MM.1S (cell line): ENCODE results near the gene RFC5.
A peak's percentile ranks its signal among the peaks of the same experiment; 100 is the strongest.

ENCODE experiments used
- DNase-seq: peaks from one replicate; pipeline ENCODE4 v3.0.0-alpha.2; 2015
- H2AFZ ChIP-seq: fragments of 300-600 bp; sonication (generic); 2 replicates; pipeline ENCODE4 v1.6.0; 2016; ENCODE audit warnings: antibody characterized with exemption, low read length
- H3F3A ChIP-seq: fragments of 300-600 bp; sonication (generic); 2 replicates; pipeline ENCODE4 v1.6.1; 2016; ENCODE audit warnings: mild to moderate bottlenecking, antibody characterized with exemption, low read length, moderate library complexity, mixed read lengths; ENCODE audit not compliant: insufficient read depth
- H3K27ac ChIP-seq: fragments of 300-600 bp; sonication (generic); 2 replicates; pipeline ENCODE4 v1.5.1; 2016; ENCODE audit warnings: mild to moderate bottlenecking, low read length
- H3K27me3 ChIP-seq: fragments of 300-600 bp; sonication (generic); replicated peaks from 2 replicates; pipeline ENCODE4 v1.6.0; 2016; ENCODE audit warnings: low read length; ENCODE audit not compliant: insufficient read depth
- H3K36me3 ChIP-seq: fragments of 300-600 bp; sonication (generic); replicated peaks from 2 replicates; pipeline ENCODE4 v1.6.1; 2016; ENCODE audit warnings: mild to moderate bottlenecking, low read length, mixed read lengths; ENCODE audit not compliant: insufficient read depth
- H3K4me1 ChIP-seq: fragments of 300-600 bp; sonication (generic); 2 replicates; pipeline ENCODE4 v1.6.1; 2016; ENCODE audit warnings: low read length, mixed read lengths
- H3K4me2 ChIP-seq: fragments of 300-600 bp; sonication (generic); 2 replicates; pipeline ENCODE4 v1.6.0; 2016; ENCODE audit warnings: low read depth, low read length
- H3K4me3 ChIP-seq: fragments of 300-600 bp; sonication (generic); 2 replicates; pipeline ENCODE4 v1.5.1; 2016; ENCODE audit warnings: low read length, mixed read lengths
- H3K79me2 ChIP-seq: fragments of 300-600 bp; sonication (generic); 2 replicates; pipeline ENCODE4 v1.6.1; 2016; ENCODE audit warnings: mixed run types, low read length, mixed read lengths
- H3K9ac ChIP-seq: fragments of 300-600 bp; sonication (generic); 2 replicates; pipeline ENCODE4 v1.6.1; 2016; ENCODE audit warnings: low read length, mixed read lengths
- H3K9me2 ChIP-seq: fragments of 300-600 bp; sonication (generic); replicated peaks from 2 replicates; pipeline ENCODE4 v1.6.1; 2016; ENCODE audit warnings: mild to moderate bottlenecking, low read length, mixed read lengths; ENCODE audit not compliant: insufficient read depth
- H3K9me3 ChIP-seq: fragments of 300-600 bp; sonication (generic); replicated peaks from 2 replicates; pipeline ENCODE4 v1.6.1; 2016; ENCODE audit warnings: mild to moderate bottlenecking, low read length, mixed read lengths; ENCODE audit not compliant: insufficient read depth
- H4K20me1 ChIP-seq: fragments of 300-600 bp; sonication (generic); 2 replicates; pipeline ENCODE4 v1.6.1; 2016; ENCODE audit warnings: mild to moderate bottlenecking, low read length, moderate library complexity, mixed read lengths; ENCODE audit not compliant: insufficient read depth
- CTCF ChIP-seq: fragments of 300-600 bp; sonication (generic); IDR thresholded peaks from 2 replicates; pipeline ENCODE4 v1.5.1; 2016; ENCODE audit warnings: antibody characterized with exemption, low read length, mixed read lengths
- EZH2 ChIP-seq: fragments of 300-600 bp; sonication (generic); optimal IDR thresholded peaks from 2 replicates; pipeline ENCODE3; 2017; ENCODE audit warnings: low read depth, mild to moderate bottlenecking, antibody characterized with exemption, low read length, mixed read lengths
- EZH2phosphoT487 ChIP-seq: fragments of 300-600 bp; sonication (generic); IDR thresholded peaks from 2 replicates; pipeline ENCODE4 v1.6.1; 2018; ENCODE audit warnings: antibody characterized with exemption, low read length

RFC5 gene

GRCh38 chr12:118033323-118033722, 16.8 kb downstream of the RFC5 start:
- H3K27ac ChIP-seq = no peak overlapping the region
- H3F3A ChIP-seq = peaks cover 3% of the 10 kb centered on the region; the same call in 1 of the 2 replicates
- no peaks in the 10 kb centered on the region for H3K36me3 ChIP-seq
- H3K9me2 ChIP-seq = no peaks in the 10 kb centered on the region
- no peak overlapping the region for H3K9ac ChIP-seq
- no peak for DNase-seq
- no peaks in the 10 kb centered on the region for H3K27me3 ChIP-seq
- H2AFZ ChIP-seq = no peak overlapping the region
- peaks cover 17% of the 10 kb centered on the region; the same call in 1 of the 2 replicates for H3K4me1 ChIP-seq
- TF ChIP-seq EZH2 = no peak
- TF ChIP-seq CTCF = no peak
- no peak for TF ChIP-seq EZH2phosphoT487
- H3K4me2 ChIP-seq = no peak overlapping the region
- no peaks in the 10 kb centered on the region for H3K79me2 ChIP-seq
- H3K4me3 ChIP-seq = no peak overlapping the region
- H4K20me1 ChIP-seq = no peaks in the 10 kb centered on the region
- no peaks in the 10 kb centered on the region for H3K9me3 ChIP-seq

- H4K20me1 ChIP-seq = no peaks in the 10 kb centered on the region
- H3K4me1 ChIP-seq = peaks cover 17% of the 10 kb centered on the region; the same call in 1 of the 2 replicates
- no peaks in the 10 kb centered on the region for H3K79me2 ChIP-seq
- DNase-seq = no peak
- no peaks in the 10 kb centered on the region for H3K27me3 ChIP-seq
- H3K9ac ChIP-seq = no peak overlapping the region
- H3K4me3 ChIP-seq = no peak overlapping the region
- no peak for TF ChIP-seq CTCF
- TF ChIP-seq EZH2 = no peak
- no peak for TF ChIP-seq EZH2phosphoT487
- H3K9me2 ChIP-seq = no peaks in the 10 kb centered on the region
- H3K27ac ChIP-seq = no peak overlapping the region
- no peak overlapping the region for H2AFZ ChIP-seq
- peaks cover 3% of the 10 kb centered on the region; the same call in 1 of the 2 replicates for H3F3A ChIP-seq
- H3K4me2 ChIP-seq = no peak overlapping the region
- no peaks in the 10 kb centered on the region for H3K9me3 ChIP-seq
- no peaks in the 10 kb centered on the region for H3K36me3 ChIP-seq
Measured at GRCh38 chr12:118033902-118034301, 17.4 kb downstream of the RFC5 start.

- Histone ChIP-seq H3K9me2 (no peaks in the 10 kb centered on the region), H3K4me3 (no peak overlapping the region), H3K4me2 (peak overlapping the region; percentile 34; the same call in 1 of the 2 replicates), H3K27me3 (no peaks in the 10 kb centered on the region), H3K9me3 (no peaks in the 10 kb centered on the region), H4K20me1 (no peaks in the 10 kb centered on the region), H3F3A (peaks cover 3% of the 10 kb centered on the region; the same call in 1 of the 2 replicates), H3K79me2 (no peaks in the 10 kb centered on the region), H3K4me1 (peaks cover 17% of the 10 kb centered on the region; the same call in 1 of the 2 replicates), H3K36me3 (no peaks in the 10 kb centered on the region), H2AFZ (no peak overlapping the region), H3K27ac (peak overlapping the region; percentile 56; the same call in 1 of the 2 replicates), H3K9ac (no peak overlapping the region)
- TF ChIP-seq EZH2phosphoT487 (no peak), CTCF (peak; percentile 17)
- DNase-seq = peak; percentile 6
Measured at GRCh38 chr12:118034429-118035189, 18.1 kb downstream of the RFC5 start.
